GM23338 (cell line): ENCODE data around the gene NFIB. TPM values are rescaled to one million over a fixed set of nuclear protein-coding genes. Genes with fewer than 3 reads are reported as not detected.

ENCODE experiments used
- ATAC-seq: fragments of 200-7000 bp; cut with Tn5 transposase; 3 replicates; pipeline ENCODE4 v1.9.1; 2020
- DNase-seq: peaks from one replicate; pipeline ENCODE4 v3.0.0-alpha.2; 2015; ENCODE audit warnings: low spot score
- H2AFZ ChIP-seq: fragments of 200-600 bp; sonication (generic); 2 replicates; pipeline ENCODE4 v1.8.0; 2016; ENCODE audit warnings: antibody characterized with exemption, mild to moderate bottlenecking, moderate library complexity
- H3F3A ChIP-seq: fragments of 200-600 bp; sonication (generic); replicated peaks from 2 replicates; pipeline ENCODE4 v1.8.0; 2017; ENCODE audit warnings: antibody characterized with exemption, mixed run types, low read depth
- H3K27ac ChIP-seq: fragments of 200-600 bp; sonication (generic); 2 replicates; pipeline ENCODE4 v1.6.1; 2016; ENCODE audit warnings: low read depth
- H3K27me3 ChIP-seq: fragments of 200-600 bp; sonication (generic); 2 replicates; pipeline ENCODE4 v1.8.0; 2016; ENCODE audit warnings: mild to moderate bottlenecking, mixed run types, moderate library complexity; ENCODE audit not compliant: insufficient read depth
- H3K36me3 ChIP-seq: fragments of 200-600 bp; sonication (generic); 2 replicates; pipeline ENCODE4 v1.8.0; 2016; ENCODE audit warnings: mild to moderate bottlenecking; ENCODE audit not compliant: insufficient read depth
- H3K4me1 ChIP-seq: fragments of 200-600 bp; sonication (generic); 2 replicates; pipeline ENCODE4 v1.8.0; 2016; ENCODE audit warnings: mild to moderate bottlenecking, moderate library complexity; ENCODE audit not compliant: insufficient read depth
- H3K4me2 ChIP-seq: fragments of 200-600 bp; sonication (generic); 2 replicates; pipeline ENCODE4 v1.7.1; 2017; ENCODE audit warnings: mixed run types
- H3K4me3 ChIP-seq: fragments of 200-600 bp; sonication (generic); 2 replicates; pipeline ENCODE4 v1.6.1; 2016; ENCODE audit warnings: mixed run types
- H3K79me2 ChIP-seq: fragments of 200-600 bp; sonication (generic); replicated peaks from 2 replicates; pipeline ENCODE4 v1.8.0; 2017; ENCODE audit warnings: mild to moderate bottlenecking; ENCODE audit not compliant: insufficient read depth
- H3K9me2 ChIP-seq: fragments of 200-600 bp; sonication (generic); 2 replicates; pipeline ENCODE4 v1.8.0; 2017; ENCODE audit not compliant: insufficient read depth
- H4K20me1 ChIP-seq: fragments of 200-600 bp; sonication (generic); replicated peaks from 2 replicates; pipeline ENCODE4 v1.8.0; 2017; ENCODE audit warnings: mild to moderate bottlenecking; ENCODE audit not compliant: insufficient read depth
- H3K27ac Mint-ChIP-seq: 2 replicates; pipeline ENCODE4 v1.8.0; 2020; ENCODE audit warnings: inconsistent platforms, mild to moderate bottlenecking, moderate library complexity, mixed read lengths
- H3K27me3 Mint-ChIP-seq: 3 replicates; pipeline ENCODE4 v1.8.0; 2022; ENCODE audit warnings: low read depth, mild to moderate bottlenecking, moderate library complexity, mixed read lengths, inconsistent platforms; ENCODE audit not compliant: insufficient read depth, poor library complexity
- H3K36me3 Mint-ChIP-seq: 3 replicates; pipeline ENCODE4 v1.8.0; 2021; ENCODE audit warnings: low read depth, mild to moderate bottlenecking, inconsistent platforms, moderate library complexity, mixed read lengths
- H3K4me1 Mint-ChIP-seq: 3 replicates; pipeline ENCODE4 v1.8.0; 2020; ENCODE audit warnings: mild to moderate bottlenecking, inconsistent platforms, mixed read lengths
- H3K4me3 Mint-ChIP-seq: 3 replicates; pipeline ENCODE4 v1.8.0; 2021; ENCODE audit warnings: moderate library complexity, mild to moderate bottlenecking, inconsistent platforms, mixed read lengths
- H3K9me3 Mint-ChIP-seq: 3 replicates; pipeline ENCODE4 v1.8.0; 2020; ENCODE audit warnings: moderate library complexity, mild to moderate bottlenecking, inconsistent platforms, mixed read lengths
- ETS1 ChIP-seq: IDR thresholded peaks from 2 replicates; pipeline ENCODE4 v1.6.1; 2016; ENCODE audit warnings: antibody characterized with exemption
- JUNB ChIP-seq: IDR thresholded peaks from one replicate; pipeline ENCODE4 v1.6.1; 2016; ENCODE audit warnings: antibody characterized with exemption; ENCODE audit not compliant: unreplicated experiment
- POLR2AphosphoS5 ChIP-seq: IDR thresholded peaks from 2 replicates; pipeline ENCODE4 v1.6.1; 2016; ENCODE audit warnings: antibody characterized with exemption, low read depth
- ZNF462 ChIP-seq: fragments of 250-450 bp; sonication (Bioruptor Pico); IDR thresholded peaks from 2 replicates; pipeline ENCODE4 v1.5.0; 2020; ENCODE audit warnings: mild to moderate bottlenecking, moderate library complexity
- polyA plus RNA-seq: library from polyadenylated mRNA; unstranded; fragments of >200 nt; fragmentation: Nextera tagmentation; extraction: Ambion mirVana; gene quantifications from 2 replicates; pipeline ENCODE4 v1.2.1, GENCODE V29; 2016
- total RNA-seq: library from RNA; depleted of rRNA; stranded (reverse); fragments of >200 nt; shearing (Covaris generic); gene quantifications from 2 replicates; pipeline ENCODE4 v1.2.3, GENCODE V29; 2014

NFIB gene
- total and polyA plus RNA-seq, 2 experiments from 2014 or later, result 3.9 to 4.7 TPM

GRCh38 chr9:14139287-14139686 lies 174.7 kb downstream of the NFIB start (continued):
- TF ChIP-seq ZNF462 (CRISPR knock-in tag) (no peak), ETS1 (no peak), JUNB (no peak), POLR2AphosphoS5 (no peak)

GRCh38 chr9:14136646-14137370 lies 177.1 kb downstream of the NFIB start:
- Histone ChIP-seq H3K4me1 (no peaks in the 10 kb centered on the region), H3K79me2 (no peaks in the 10 kb centered on the region), H3K4me3 (no peak overlapping the region), H3F3A (no peaks in the 10 kb centered on the region), H3K27ac (no peak overlapping the region), H3K9me2 (no peaks in the 10 kb centered on the region), H3K27me3 (no peaks in the 10 kb centered on the region), H3K36me3 (no peaks in the 10 kb centered on the region), H4K20me1 (no peaks in the 10 kb centered on the region), H3K4me2 (no peak overlapping the region), H2AFZ (no peak overlapping the region)
- no peak overlapping the region for H3K4me3 Mint-ChIP-seq
- H3K27ac Mint-ChIP-seq, result peak overlapping the region; percentile 87
- H3K27me3 Mint-ChIP-seq, result no peaks in the 10 kb centered on the region
- H3K9me3 Mint-ChIP-seq, result no peaks in the 10 kb centered on the region
- DNase-seq, result no peak
- no peak for TF ChIP-seq ETS1
- peaks cover 5% of the 10 kb centered on the region; the same call in 2 of the 3 replicates for H3K4me1 Mint-ChIP-seq
- ATAC-seq, result no peak
- H3K36me3 Mint-ChIP-seq, result no peaks in the 10 kb centered on the region
